Activated CD4-positive, alpha-beta T cell treated with anti-CD3 and anti-CD28 coated beads, Interleukin-2, amount 50 U/mL, for 4 hours (primary cell): ENCODE measurements around the gene MDGA2.

ENCODE experiments used
- DNase-seq, 2 experiments: peaks; one replicate each; pipeline ENCODE4 v3.0.0-alpha.2; 2020

Gene MDGA2

GRCh38 chr14:47471075-47471474, 204.3 kb downstream of the MDGA2 start:
- DNase-seq = no peak

GRCh38 chr14:47466916-47467315, 208.5 kb downstream of the MDGA2 start:
- no peak for DNase-seq

- no peak for DNase-seq
These were observed 221.4 kb downstream of the MDGA2 start for GRCh38 chr14:47454025-47454424.

- no peak for DNase-seq
These were observed 228.3 kb downstream of the MDGA2 start for GRCh38 chr14:47447076-47447475.

GRCh38 chr14:47442211-47442610, 233.2 kb downstream of the MDGA2 start:
- DNase-seq = no peak

GRCh38 chr14:47439953-47440352, 235.5 kb downstream of the MDGA2 start:
- no peak for DNase-seq

- no peak for DNase-seq
These were observed 236.7 kb downstream of the MDGA2 start for GRCh38 chr14:47438650-47439140.

GRCh38 chr14:47435331-47435965, 240.0 kb downstream of the MDGA2 start:
- no peak for DNase-seq

- no peak for DNase-seq
These were observed 247.8 kb downstream of the MDGA2 start for GRCh38 chr14:47427629-47428028.

- DNase-seq = no peak
These were observed 250.1 kb downstream of the MDGA2 start for GRCh38 chr14:47425302-47425701.

- no peak for DNase-seq
These were observed 253.2 kb downstream of the MDGA2 start for GRCh38 chr14:47422191-47422590.

GRCh38 chr14:47411523-47411922, 263.9 kb downstream of the MDGA2 start:
- DNase-seq = no peak

- DNase-seq = no peak
These were observed 283.1 kb downstream of the MDGA2 start for GRCh38 chr14:47392326-47392725.

- DNase-seq = no peak
These were observed 284.4 kb downstream of the MDGA2 start for GRCh38 chr14:47390831-47391504.

- DNase-seq = no peak
These were observed 285.9 kb downstream of the MDGA2 start for GRCh38 chr14:47389535-47389934.

- no peak for DNase-seq
These were observed 309.4 kb downstream of the MDGA2 start for GRCh38 chr14:47366006-47366405.

- no peak for DNase-seq
These were observed 310.2 kb downstream of the MDGA2 start for GRCh38 chr14:47365233-47365632.

GRCh38 chr14:47353186-47353585, 322.2 kb downstream of the MDGA2 start:
- DNase-seq = no peak

GRCh38 chr14:47346849-47347248, 328.6 kb downstream of the MDGA2 start:
- DNase-seq = no peak

- DNase-seq = no peak
These were observed 330.4 kb downstream of the MDGA2 start for GRCh38 chr14:47345016-47345415.

GRCh38 chr14:47332939-47333338, 342.5 kb downstream of the MDGA2 start:
- no peak for DNase-seq

- no peak for DNase-seq
These were observed 343.3 kb downstream of the MDGA2 start for GRCh38 chr14:47332106-47332505.

- DNase-seq = no peak
These were observed 347.0 kb downstream of the MDGA2 start for GRCh38 chr14:47328376-47328775.

- no peak for DNase-seq
These were observed 348.1 kb downstream of the MDGA2 start for GRCh38 chr14:47327336-47327735.

- DNase-seq = no peak
These were observed 352.7 kb downstream of the MDGA2 start for GRCh38 chr14:47322751-47323150.
